ENCODE measurements around the gene IGFBP2.

The IGFBP2 gene

DNA sequence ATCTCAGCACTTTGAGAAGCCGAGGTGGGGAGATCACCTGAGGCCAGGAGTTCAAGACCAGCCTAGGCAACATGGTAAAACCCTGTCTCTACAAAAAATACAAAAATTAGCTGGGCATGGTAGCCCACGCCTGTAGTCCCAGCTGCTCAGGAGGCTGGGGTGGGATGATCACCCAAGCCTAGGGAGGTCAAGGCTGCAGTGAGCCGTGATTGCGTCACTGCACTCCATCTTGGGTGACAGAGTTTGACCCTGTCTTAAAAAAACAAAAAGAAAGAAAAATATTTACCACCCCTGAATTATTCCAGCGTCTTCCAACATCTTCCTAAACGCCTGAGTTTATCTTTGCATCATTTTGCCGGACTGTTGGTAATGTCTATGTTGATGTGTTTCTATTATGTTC is 68.3 kb downstream of the IGFBP2 start:
- DNase-seq (ENCODE audit: low read depth, low spot score), result no peak

DNA sequence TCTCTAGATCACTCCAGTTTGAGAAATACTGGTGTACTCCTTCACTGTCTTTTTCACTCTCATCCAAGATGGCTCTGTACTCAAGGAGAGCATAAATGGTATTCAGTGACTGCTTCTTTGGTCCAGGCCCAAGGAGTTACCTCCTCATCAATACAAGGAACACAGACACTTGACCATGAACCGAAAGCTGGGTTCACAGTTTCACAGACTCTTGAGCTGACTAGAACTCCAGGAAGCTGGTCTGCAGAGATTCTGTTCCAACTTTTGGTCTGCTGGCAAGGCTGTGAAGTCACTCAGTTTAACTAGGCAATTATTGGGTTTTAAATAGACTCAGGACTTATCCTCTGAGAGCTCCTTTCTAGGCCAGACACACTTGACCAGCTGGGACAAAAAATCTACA is 69.5 kb downstream of the IGFBP2 start:
- DNase-seq (ENCODE audit: low read depth, low spot score), result no peak

DNA sequence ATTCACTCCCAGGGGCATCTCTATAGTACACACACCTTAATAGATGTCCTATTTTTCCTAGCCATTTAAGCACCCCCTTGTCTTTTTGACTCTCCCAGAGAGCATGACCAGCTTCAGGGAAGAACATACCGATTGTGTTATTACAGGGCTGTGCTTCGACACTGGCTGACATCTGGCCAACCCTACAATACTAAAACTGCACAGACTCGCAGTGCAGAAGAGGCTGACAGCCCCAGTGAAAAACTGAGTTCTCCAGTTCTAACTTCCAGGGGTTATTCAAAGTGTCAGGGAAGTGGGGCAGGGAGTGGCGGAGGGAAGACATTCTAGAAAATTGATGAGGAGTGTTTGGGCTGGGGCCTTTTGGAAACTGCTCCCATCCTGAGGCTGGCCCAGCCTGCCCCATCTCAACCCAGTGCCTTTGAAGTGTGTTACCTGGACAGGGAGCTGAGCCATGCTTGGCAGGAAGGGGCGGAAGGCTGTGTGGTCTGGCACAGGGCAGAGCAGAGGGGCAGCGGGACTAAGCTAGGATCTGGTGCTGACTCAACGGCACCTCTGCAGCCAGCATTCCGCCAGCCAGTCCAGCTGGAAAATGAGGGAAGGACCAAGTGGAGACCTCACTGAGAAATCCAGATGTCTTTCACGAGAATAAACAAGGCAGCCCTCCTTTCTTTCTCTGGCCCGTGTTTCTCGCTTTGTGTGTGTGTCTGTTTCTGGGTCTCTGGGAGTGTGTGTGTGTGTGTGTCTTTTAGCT is 77.5 kb downstream of the IGFBP2 start:
- no peak for DNase-seq (ENCODE audit: low read depth, low spot score)

DNA sequence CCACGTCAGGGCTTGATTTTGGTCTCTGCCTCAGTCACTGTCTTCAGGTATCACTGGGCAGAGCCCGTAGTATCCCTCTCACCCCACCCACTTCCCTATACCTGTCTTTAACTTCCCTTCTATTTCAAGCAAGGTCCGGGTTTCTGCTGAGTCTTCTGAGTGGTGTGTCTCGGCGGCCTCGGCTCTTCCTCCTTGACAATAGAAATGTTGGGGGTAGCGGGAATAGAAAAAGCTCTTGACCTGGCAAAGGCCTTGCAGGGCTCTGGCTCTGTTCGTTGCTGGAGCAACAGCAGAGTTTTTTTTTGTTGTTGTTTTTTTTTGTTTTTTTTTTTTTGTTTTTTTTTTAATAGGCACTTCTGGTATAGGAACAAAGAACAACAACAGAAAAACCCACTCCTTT is 78.1 kb downstream of the IGFBP2 start:
- DNase-seq (ENCODE audit: low read depth, low spot score), result no peak

DNA sequence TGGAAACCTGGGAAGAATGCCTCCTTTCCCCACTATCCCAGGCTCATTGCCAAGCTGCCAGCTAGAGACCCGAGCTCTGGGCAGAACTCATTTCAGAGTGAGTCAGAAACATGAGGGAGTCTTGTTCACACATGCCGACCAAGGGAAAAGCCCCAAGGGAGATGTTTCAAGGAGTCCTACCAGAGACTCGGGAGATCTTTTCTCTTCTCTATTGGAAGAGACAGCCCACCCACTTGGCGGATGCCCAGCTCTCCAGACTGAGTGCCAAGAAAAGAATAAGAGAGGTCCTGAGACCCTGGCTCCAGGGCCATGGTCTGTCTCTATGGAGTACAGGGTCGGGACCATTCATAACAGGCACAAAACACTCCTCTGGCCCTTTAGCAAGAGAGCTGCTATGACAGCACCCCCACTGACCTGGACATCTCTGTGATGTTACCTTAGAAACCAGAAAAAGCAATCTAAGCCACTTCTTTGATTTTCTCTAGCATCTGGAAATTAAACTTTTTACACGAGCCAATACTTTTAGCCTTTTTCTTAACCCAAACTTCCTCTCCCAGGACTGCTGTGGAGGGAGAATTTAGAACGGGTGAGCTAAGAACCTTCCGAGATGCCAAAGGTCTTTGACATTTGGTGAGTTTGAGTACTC is 80.6 kb downstream of the IGFBP2 start:
- DNase-seq (ENCODE audit: low read depth, low spot score), result no peak
